B cell (primary cell): ENCODE data around the gene DRICH1. TPM values are rescaled to one million over a fixed set of nuclear protein-coding genes. Genes with fewer than 3 reads are reported as not detected.
"Not testable (repeated sequence)": the region's sequence is repeated elsewhere in the genome, so short reads cannot be mapped to it uniquely, and the experiment has no call there.

Experiments
- ATAC-seq: fragments of 200-7000 bp; cut with Tn5 transposase; one replicate; pipeline ENCODE4 v1.10.0; 2021; ENCODE audit warnings: low read depth, mild to moderate bottlenecking, moderate number of reproducible peaks, moderate library complexity
- CTCF ChIA-PET: fragments of 350-600 bp; sonication (Branson Sonifier 250); formaldehyde crosslinking; loops from one replicate; lab custom pipeline; 2021; ENCODE audit warnings: antibody characterized with exemption, inconsistent platforms; lab: Charles Lee
- POLR2A ChIA-PET: fragments of 350-600 bp; sonication (Branson Sonifier 250); formaldehyde crosslinking; loops from one replicate; lab custom pipeline; 2021; ENCODE audit warnings: antibody characterized with exemption; lab: Charles Lee
- DNase-seq: peaks from one replicate; pipeline ENCODE4 v3.0.0; 2013
- H2AFZ ChIP-seq: 2 replicates; pipeline ENCODE4 v1.6.1; 2012; ENCODE audit warnings: mild to moderate bottlenecking, low read depth, low read length; ENCODE audit not compliant: insufficient read depth, poor library complexity, severe bottlenecking
- H3K27ac ChIP-seq, 2 donors: 1 replicate in 1 of 2; 2 replicates in 1 of 2; pipeline ENCODE4 v1.5.1; 2012 to 2013; ENCODE audit warnings: low read length in 2 of 2, mild to moderate bottlenecking in 2 of 2, moderate library complexity in 1 of 2
- H3K27me3 ChIP-seq, 4 experiments: fragments of 200-600 bp in 1 of 4; sonication (generic) in 1 of 4; replicated peaks in 1 of 4; 1 replicate in 2 of 4; 2 replicates in 2 of 4; pipeline versions ENCODE4 v1.6.1 to v1.7.0; 2013 to 2016; ENCODE audit warnings: low read length in 3 of 4, mild to moderate bottlenecking in 2 of 4, mixed read lengths in 1 of 4, moderate library complexity in 1 of 4; ENCODE audit not compliant: insufficient read depth in 4 of 4, control insufficient read depth in 3 of 4; ENCODE audit errors: control extremely low read depth in 1 of 4
- H3K36me3 ChIP-seq, 2 experiments: replicated peaks in 1 of 2; 1 replicate in 1 of 2; 2 replicates in 1 of 2; pipeline versions ENCODE4 v1.6.1 to v1.7.1; 2013; ENCODE audit warnings: low read length in 1 of 2; ENCODE audit not compliant: insufficient read depth in 2 of 2, control insufficient read depth in 1 of 2; ENCODE audit errors: control extremely low read depth in 1 of 2, extremely low read depth in 1 of 2
- H3K4me1 ChIP-seq, 2 donors: fragments of 200-600 bp in 1 of 2; sonication (generic) in 1 of 2; 1 replicate in 1 of 2; 2 replicates in 1 of 2; pipeline versions ENCODE4 v1.5.1 to v1.6.1; 2013 to 2017; ENCODE audit warnings: low read length in 2 of 2; ENCODE audit not compliant: control insufficient read depth in 2 of 2, insufficient read depth in 2 of 2
- H3K4me2 ChIP-seq: replicated peaks from 2 replicates; pipeline ENCODE3; 2012; ENCODE audit warnings: mild to moderate bottlenecking, low read depth, low read length; ENCODE audit not compliant: poor library complexity, severe bottlenecking
- H3K4me3 ChIP-seq, 5 experiments: fragments of 200-600 bp in 1 of 5; sonication (generic) in 1 of 5; 1 replicate in 3 of 5; 2 replicates in 2 of 5; pipeline versions ENCODE4 v1.5.1 to v1.7.0; 2011 to 2016; ENCODE audit warnings: low read length in 4 of 5, mild to moderate bottlenecking in 4 of 5, low read depth in 2 of 5, control low read depth in 1 of 5, moderate library complexity in 1 of 5; ENCODE audit not compliant: insufficient read depth in 1 of 5; ENCODE audit errors: control extremely low read depth in 1 of 5, extremely low read depth in 1 of 5
- H3K79me2 ChIP-seq: fragments of 200-600 bp; sonication (generic); one replicate; pipeline ENCODE4 v1.6.0; 2016; ENCODE audit warnings: low read length; ENCODE audit not compliant: control insufficient read depth, insufficient read depth
- H3K9ac ChIP-seq: fragments of 200-600 bp; sonication (generic); 2 replicates; pipeline ENCODE4 v1.6.1; 2017; ENCODE audit warnings: mild to moderate bottlenecking, low read length, moderate library complexity
- H3K9me3 ChIP-seq, 3 donors: one replicate each; pipeline versions ENCODE4 v1.6.1 to v1.7.1; 2013; ENCODE audit warnings: low read length in 2 of 3; ENCODE audit not compliant: control insufficient read depth in 2 of 3, insufficient read depth in 1 of 3; ENCODE audit errors: control extremely low read depth in 1 of 3
- H4K20me1 ChIP-seq: 2 replicates; pipeline ENCODE4 v1.6.0; 2012; ENCODE audit warnings: mild to moderate bottlenecking, low read length; ENCODE audit not compliant: insufficient read depth, control insufficient read depth, poor library complexity, severe bottlenecking
- H3K27ac Mint-ChIP-seq: one replicate; pipeline ENCODE4 v1.8.0; 2021; ENCODE audit warnings: mixed read lengths
- H3K27me3 Mint-ChIP-seq: one replicate; pipeline ENCODE4 v1.8.0; 2021; ENCODE audit warnings: mixed read lengths
- H3K4me1 Mint-ChIP-seq: one replicate; pipeline ENCODE4 v1.8.0; 2021; ENCODE audit warnings: mixed read lengths
- H3K4me3 Mint-ChIP-seq: one replicate; pipeline ENCODE4 v1.8.0; 2021; ENCODE audit warnings: mixed read lengths
- H3K9me3 Mint-ChIP-seq: one replicate; pipeline ENCODE4 v1.8.0; 2022; ENCODE audit warnings: mixed read lengths; ENCODE audit not compliant: insufficient read depth
- EZH2 ChIP-seq: IDR thresholded peaks from 2 replicates; pipeline ENCODE4 v1.6.1; 2012; ENCODE audit warnings: borderline replicate concordance, low read depth, mild to moderate bottlenecking, moderate library complexity, low read length; ENCODE audit not compliant: insufficient read depth, poor library complexity, severe bottlenecking
- WGBS: methylation state at CpG from one replicate; pipeline ENCODE4 v1.1.5; 2013; ENCODE audit warnings: missing lambda C conversion rate; ENCODE audit not compliant: insufficient coverage; 5-methylcytosine and 5-hydroxymethylcytosine counted together
- intact Hi-C: fragments of 100-400 bp; cut with micrococcal nuclease; formaldehyde crosslinking; loops from one replicate; pipeline ENCODE4 v1.10.0; 2022
- polyA plus RNA-seq: library from polyadenylated mRNA; depleted of rRNA; stranded (reverse); fragments of >200 nt; gene quantifications from 2 replicates; pipeline ENCODE4 v1.2.3, GENCODE V29; 2012
- total RNA-seq, 2 donors: library from RNA; stranded (reverse); fragments of 120-200 nt in 1 of 2; gene quantifications; 1 replicate in 1 of 2; 2 replicates in 1 of 2; pipeline versions ENCODE4 v1.2.3 to v1.2.4, GENCODE V29; 2013 to 2022
- TF ChIP-seq, protein P1 (sequence below): fragments of 200-600 bp; IDR thresholded peaks from one replicate; pipeline ENCODE4 v1.8.0; 2022; ENCODE audit warnings: antibody characterized with exemption, mild to moderate bottlenecking

DRICH1 gene
- total and polyA plus RNA-seq, 2 donors (not counting 1 experiment from before 2014, with no cell fraction given), result 0.37 to 1.5 TPM

DNA sequence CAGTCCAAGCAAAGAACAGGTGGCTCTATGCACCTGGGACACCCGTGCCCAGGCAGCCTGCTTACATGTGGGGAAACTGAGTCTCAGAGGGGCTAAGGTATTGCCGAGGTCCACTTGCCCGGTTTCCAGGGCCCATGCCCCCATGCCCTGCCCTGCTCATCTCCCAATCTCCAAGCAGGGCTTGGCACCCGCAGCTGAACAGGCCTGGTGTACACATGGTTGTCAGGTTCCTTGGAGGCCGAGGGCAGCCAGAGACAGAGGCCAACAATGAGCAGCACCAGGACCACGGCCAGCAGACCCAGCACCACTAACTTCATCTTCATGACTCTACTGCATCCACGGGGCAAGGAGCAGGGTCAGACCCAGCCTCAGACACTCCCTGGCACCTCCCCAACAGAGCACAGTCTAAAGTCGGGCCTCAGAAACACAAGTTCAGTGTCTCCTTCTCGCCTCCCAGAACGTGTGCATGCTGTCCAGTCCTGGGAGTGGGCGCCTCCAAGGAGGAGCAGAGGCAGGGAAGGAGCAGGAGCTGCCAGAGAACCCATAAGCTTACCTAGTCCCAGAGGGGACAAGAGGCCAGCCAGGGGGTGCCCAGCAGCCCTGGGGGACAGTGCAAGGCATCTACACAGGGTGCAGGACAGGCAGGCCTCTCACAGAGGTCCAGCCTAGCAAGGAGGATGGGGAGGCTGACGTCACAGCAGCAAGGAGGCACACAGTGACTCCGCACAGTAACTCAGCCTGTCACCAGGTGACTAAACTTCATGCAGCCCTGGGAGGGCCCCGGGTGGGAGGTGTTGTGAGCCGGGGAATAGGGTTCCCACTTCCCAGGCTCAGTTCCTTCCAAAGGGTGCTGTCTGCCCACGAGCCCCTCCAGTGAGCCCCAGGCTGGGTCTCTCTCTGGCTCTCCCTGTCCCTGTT is 38.5 kb upstream of the DRICH1 start:
- Histone ChIP-seq H3K4me2 (no peak overlapping the region), H3K9me3 (no peaks in the 10 kb centered on the region), H2AFZ (no peak overlapping the region), H3K79me2 (no peaks in the 10 kb centered on the region), H3K27ac (no peak overlapping the region), H3K36me3 (no peaks in the 10 kb centered on the region), H4K20me1 (no peaks in the 10 kb centered on the region), H3K27me3 (no peaks in the 10 kb centered on the region), H3K4me3 (no peak overlapping the region), H3K9ac (no peak overlapping the region), H3K4me1 (peaks cover 0 to 2% of the 10 kb centered on the region in 2 donors)
- Mint-ChIP-seq H3K27ac (no peak overlapping the region), H3K27me3 (no peaks in the 10 kb centered on the region), H3K4me3 (no peak overlapping the region), H3K4me1 (no peaks in the 10 kb centered on the region), H3K9me3 (no peaks in the 10 kb centered on the region)
- POLR2A ChIA-PET, result no interaction called here
- WGBS, result 94% methylated on average over 15 of the region's 16 CpGs
- ATAC-seq, result no peak
- TF ChIP-seq EZH2, result no peak
- TF ChIP-seq, protein P1, sequence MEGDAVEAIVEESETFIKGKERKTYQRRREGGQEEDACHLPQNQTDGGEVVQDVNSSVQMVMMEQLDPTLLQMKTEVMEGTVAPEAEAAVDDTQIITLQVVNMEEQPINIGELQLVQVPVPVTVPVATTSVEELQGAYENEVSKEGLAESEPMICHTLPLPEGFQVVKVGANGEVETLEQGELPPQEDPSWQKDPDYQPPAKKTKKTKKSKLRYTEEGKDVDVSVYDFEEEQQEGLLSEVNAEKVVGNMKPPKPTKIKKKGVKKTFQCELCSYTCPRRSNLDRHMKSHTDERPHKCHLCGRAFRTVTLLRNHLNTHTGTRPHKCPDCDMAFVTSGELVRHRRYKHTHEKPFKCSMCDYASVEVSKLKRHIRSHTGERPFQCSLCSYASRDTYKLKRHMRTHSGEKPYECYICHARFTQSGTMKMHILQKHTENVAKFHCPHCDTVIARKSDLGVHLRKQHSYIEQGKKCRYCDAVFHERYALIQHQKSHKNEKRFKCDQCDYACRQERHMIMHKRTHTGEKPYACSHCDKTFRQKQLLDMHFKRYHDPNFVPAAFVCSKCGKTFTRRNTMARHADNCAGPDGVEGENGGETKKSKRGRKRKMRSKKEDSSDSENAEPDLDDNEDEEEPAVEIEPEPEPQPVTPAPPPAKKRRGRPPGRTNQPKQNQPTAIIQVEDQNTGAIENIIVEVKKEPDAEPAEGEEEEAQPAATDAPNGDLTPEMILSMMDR, result no peak
- DNase-seq, result no peak
- CTCF ChIA-PET, result no interaction called here
- intact Hi-C loops, result no loop called here

DNA sequence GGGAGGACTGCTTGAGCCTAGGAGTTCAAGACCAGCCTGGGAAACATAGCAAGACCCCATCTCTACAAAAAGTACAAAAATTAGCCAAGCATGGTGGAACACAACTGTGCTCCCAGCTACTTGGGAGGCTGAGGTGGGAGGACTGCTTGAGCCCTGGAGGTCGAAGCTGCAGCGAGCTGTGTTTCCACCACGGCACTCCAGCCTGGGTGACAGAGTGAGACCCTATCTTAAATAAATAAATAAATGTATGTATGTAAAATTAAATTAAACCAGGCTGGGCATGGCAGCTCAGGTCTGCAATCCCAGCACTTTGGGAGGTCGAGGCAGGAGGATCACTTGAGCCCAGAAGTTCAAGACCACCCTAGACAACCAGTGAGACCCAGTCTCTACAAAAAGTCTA is 28.3 kb upstream of the DRICH1 start:
- ATAC-seq, H3K9me3 Mint-ChIP-seq, H3K4me3 Mint-ChIP-seq, H3K27me3 ChIP-seq, H3K4me1 Mint-ChIP-seq, H3K79me2 ChIP-seq, H3K9me3 ChIP-seq, H3K27ac Mint-ChIP-seq, H3K4me2 ChIP-seq, DNase-seq, intact Hi-C loops, H2AFZ ChIP-seq, H3K4me3 ChIP-seq, H3K27me3 Mint-ChIP-seq, H4K20me1 ChIP-seq, H3K9ac ChIP-seq, POLR2A ChIA-PET, H3K27ac ChIP-seq, H3K4me1 ChIP-seq: not testable (repeated sequence)
- CTCF ChIA-PET, result interaction anchor here (0.5 kb wide), 1 partner anchor 1813 kb away, joined by 3 read pairs; no protein-coding TSS in a partner anchor
- peaks cover 3 to 18% of the 10 kb centered on the region in 2 experiments for H3K36me3 ChIP-seq
- 83% methylated on average over 1 of the region's 4 CpGs for WGBS
